SU-DHL-6 (cell line): ENCODE data around the gene HHLA2.

ENCODE experiments used
- EZH2phosphoT487 ChIP-seq: fragments of 200-600 bp; sonication (generic), shearing (Covaris generic); conservative IDR thresholded peaks from 2 replicates; pipeline ENCODE4 v1.6.1; 2018; ENCODE audit warnings: mild to moderate bottlenecking, antibody characterized with exemption, low read length, moderate library complexity, mixed read lengths
- TF ChIP-seq, protein P1 (sequence below): fragments of 200-600 bp; sonication (generic); IDR thresholded peaks from one replicate; pipeline ENCODE4 v1.5.1; 2017; ENCODE audit warnings: antibody characterized with exemption, mild to moderate bottlenecking, low read length, moderate library complexity; ENCODE audit not compliant: insufficient read depth, poor library complexity, severe bottlenecking

- TF ChIP-seq, protein P1, sequence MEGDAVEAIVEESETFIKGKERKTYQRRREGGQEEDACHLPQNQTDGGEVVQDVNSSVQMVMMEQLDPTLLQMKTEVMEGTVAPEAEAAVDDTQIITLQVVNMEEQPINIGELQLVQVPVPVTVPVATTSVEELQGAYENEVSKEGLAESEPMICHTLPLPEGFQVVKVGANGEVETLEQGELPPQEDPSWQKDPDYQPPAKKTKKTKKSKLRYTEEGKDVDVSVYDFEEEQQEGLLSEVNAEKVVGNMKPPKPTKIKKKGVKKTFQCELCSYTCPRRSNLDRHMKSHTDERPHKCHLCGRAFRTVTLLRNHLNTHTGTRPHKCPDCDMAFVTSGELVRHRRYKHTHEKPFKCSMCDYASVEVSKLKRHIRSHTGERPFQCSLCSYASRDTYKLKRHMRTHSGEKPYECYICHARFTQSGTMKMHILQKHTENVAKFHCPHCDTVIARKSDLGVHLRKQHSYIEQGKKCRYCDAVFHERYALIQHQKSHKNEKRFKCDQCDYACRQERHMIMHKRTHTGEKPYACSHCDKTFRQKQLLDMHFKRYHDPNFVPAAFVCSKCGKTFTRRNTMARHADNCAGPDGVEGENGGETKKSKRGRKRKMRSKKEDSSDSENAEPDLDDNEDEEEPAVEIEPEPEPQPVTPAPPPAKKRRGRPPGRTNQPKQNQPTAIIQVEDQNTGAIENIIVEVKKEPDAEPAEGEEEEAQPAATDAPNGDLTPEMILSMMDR: no peak
- no peak for TF ChIP-seq EZH2phosphoT487
Observed at GRCh38 chr3:108289159-108289558, 7.2 kb upstream of the HHLA2 start.
